OCI-LY3 (cell line): Measurements from ENCODE around the gene TNFRSF9.

Experiments used
- CTCF ChIP-seq: fragments of 200-600, 300-600 bp; sonication (generic); IDR thresholded peaks from 2 replicates; pipeline ENCODE4 v1.5.1; 2014; ENCODE audit warnings: antibody characterized with exemption, low read length, low read depth
- EZH2phosphoT487 ChIP-seq: fragments of 200-600 bp; shearing (Covaris generic); IDR thresholded peaks from 2 replicates; pipeline ENCODE4 v1.6.1; 2018; ENCODE audit warnings: antibody characterized with exemption, mixed run types, low read depth

GRCh38 chr1:7967196-7967595 lies 26.6 kb upstream of the TNFRSF9 start:
- no peak for TF ChIP-seq CTCF
- TF ChIP-seq EZH2phosphoT487: no peak
